Dedifferentiated amniotic fluid mesenchymal stem cell (primary cell): ENCODE results near the gene RRP1.

ENCODE experiments used
- DNase-seq: peaks from one replicate; pipeline ENCODE4 v3.0.0-alpha.2; 2016; ENCODE audit errors: extremely low spot score

RRP1 gene

DNA sequence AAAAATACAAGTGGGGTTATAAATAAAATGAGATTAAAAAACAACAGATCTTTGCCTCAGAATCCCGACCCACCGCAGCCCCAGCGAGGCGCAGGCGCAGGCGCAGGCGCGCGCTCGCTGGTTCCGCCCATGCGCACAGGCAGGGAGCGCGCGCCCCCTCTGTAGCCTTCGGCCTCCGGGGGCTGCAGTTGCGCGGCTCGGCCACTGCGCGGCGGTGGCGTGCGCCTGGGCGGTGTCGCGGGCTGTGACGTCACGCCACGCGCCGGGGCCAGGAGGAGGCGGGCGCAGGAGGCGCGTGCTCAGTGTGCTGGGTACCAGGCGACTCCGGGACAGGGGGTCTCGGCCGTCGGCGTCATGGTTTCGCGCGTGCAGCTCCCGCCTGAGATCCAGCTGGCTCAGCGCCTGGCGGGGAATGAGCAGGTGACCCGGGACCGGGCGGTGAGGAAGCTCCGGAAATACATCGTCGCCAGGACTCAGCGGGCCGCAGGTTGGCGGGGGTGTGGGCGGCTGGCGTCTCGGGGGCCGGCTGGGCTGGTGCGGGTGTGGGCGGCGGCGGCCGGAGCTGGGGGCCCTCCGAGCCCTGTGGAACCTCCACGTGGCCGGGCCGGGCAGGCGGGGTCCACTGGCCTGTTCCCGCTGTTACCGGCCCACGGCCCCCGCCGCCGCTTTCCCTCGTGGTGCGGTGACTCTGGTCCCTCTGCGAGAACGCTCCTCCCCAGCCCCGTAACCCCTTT is at the start of gene RRP1:
Gene RRP1, plus strand, starts transcription at position 302 of the 734 bp plus-strand sequence. Its CDS starts 53 bp downstream, at position 355.
- peak; percentile 71 for DNase-seq

DNA sequence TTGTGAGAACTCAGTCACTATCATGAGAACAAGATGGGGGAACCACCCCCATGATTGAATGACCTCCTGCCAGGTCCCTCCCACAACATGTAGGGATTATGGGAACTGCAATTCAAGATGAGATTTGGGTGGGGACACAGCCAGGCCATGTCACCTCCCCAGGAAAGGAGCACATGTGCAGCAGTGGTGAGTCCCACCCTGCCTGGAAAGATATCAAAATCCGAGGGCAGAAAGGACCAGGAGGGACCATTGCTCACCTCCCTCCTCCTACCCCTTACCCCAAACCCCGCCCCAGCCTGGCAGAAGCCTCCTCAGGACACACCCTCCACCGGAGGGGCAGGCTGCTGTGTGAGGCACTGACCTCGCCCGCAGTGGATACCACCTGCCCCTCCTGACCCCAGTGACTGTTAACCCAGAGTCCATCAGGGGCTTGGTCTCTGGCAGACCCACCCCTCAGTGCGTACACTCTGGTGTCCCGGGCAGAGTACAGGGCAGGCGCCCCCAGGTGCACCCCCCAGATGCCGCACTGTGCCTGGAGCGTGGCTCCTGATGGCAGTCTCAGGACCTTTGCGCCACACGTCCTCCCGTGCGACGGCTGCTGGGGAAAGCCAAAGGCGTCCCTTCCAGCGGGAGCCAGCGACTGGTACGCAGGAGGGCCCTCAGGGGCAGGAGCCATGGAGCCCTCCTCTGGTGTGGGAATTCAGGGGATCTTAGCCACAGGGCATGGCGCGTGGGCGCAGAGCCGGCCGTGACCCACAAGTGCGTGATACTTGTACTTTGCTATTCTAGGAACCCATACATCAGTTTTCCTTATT is 49.5 kb upstream of the RRP1 start:
- no peak for DNase-seq

- no peak for DNase-seq
Observed at GRCh38 chr21:43740497-43741156, 48.8 kb upstream of the RRP1 start.

DNA sequence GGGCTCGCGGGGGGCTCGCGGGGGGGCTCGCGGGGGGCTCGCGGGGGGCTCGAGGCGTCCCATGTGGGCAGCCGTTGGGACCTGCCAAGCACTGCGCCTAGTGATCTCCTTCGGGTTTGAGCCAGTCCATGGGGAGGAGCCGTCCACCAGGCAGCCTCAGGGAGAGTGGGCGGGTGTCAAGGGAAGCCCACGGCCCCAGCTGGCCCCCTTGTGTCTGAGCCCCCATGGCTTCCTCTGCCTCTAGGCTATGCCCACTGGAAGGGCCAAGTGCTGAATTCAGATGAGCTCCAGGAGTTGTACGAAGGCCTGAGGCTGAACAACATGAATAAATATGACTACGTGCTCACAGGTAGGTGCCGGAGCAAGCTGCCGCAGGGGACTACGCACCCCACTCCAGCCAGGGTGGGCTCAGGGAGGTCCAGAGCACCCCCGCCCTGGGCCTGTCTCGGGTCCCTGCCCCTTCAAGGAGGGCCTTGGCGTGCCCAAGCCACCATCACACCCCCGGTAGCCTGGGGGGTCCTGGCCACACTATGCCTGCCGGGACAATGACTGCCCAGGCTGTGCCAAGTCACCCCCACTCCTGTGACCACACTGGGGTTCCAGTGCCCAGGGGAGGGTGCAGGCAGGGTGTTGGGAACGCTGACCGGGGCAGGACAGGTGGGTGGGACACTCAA is 47.8 kb upstream of the RRP1 start:
- no peak for DNase-seq

- DNase-seq = no peak
Observed at GRCh38 chr21:43743947-43744346, 45.4 kb upstream of the RRP1 start.

GRCh38 chr21:43744725-43745124 is 44.7 kb upstream of the RRP1 start:
- DNase-seq = no peak

DNA sequence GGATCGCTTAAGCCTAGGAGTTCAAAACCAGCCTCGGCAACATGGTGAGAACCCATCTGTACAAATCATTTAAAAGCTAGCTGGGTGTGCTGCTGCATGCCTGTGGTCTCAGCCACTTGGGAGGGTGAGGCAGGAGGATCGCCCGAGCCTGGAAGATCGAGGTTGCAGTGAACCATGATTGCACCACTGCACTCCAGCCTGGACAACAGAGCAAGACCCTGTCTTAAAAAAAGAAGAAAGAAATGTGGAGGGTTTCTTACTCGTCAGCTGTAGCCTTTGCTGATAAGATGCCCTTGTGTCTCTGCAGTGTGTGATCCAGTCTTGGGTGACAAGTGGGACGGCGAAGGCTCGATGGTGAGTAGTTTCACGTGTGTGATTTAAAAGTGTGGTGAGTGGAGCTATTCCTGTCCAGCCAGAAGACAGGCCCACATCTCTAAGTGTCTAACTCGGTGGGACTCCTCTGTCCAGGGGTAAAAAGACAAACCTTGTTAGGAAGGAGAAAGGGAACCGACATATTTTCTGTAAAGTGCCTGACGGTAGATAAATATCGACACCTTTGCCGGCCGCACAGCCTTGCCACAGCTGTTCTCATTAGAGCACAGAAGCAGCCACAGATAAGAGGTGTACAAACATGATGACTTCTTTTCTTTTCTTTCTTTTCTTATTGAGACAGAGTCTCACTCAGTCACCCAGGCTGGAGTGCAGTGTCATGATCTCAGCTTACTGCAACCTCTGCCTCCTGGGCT is 43.4 kb upstream of the RRP1 start:
- no peak for DNase-seq

DNA sequence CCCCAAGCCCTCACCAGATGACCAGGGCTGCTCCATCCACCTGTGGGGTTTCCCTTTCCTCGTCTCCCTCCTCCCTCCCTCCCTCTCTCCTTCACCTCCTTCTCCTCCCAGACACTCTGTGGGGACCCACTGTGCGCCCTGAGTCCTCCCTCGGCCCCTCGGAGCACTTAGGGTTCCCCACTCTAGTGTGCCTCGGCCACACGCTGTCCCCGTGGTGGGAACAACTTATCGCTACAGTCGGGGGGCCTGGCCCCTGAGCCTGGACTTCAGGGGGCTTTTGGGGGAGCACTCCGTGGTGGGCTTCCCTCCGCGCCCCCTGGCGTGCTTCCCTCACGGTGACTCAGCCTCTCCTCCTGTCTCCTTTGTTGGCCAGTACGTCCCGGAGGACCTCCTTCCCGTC is 40.8 kb upstream of the RRP1 start:
- no peak for DNase-seq

GRCh38 chr21:43749651-43750262 is 39.6 kb upstream of the RRP1 start:
- DNase-seq = no peak

GRCh38 chr21:43750339-43751033 is 38.9 kb upstream of the RRP1 start:
- DNase-seq = no peak

GRCh38 chr21:43751955-43752591 is 37.3 kb upstream of the RRP1 start:
- DNase-seq = no peak

- no peak for DNase-seq
Observed at GRCh38 chr21:43752758-43753438, 36.5 kb upstream of the RRP1 start.

DNA sequence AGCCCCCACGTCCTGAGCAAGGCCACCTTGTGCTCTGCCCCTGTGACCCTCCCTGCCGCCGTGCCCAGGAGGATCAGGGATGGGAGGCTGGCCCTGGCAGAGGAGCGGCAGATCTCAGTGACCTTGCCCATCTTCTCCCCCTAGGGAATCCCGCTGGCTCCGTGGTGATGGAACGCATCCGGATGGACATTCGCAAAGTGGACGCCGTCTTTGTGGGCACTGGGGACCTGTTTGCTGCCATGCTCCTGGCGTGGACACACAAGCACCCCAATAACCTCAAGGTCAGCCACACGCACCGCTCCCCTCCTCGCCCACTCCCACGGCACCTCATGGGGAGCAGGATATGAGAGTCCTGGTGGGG is 36.0 kb upstream of the RRP1 start:
- no peak for DNase-seq

- DNase-seq = no peak
Observed at GRCh38 chr21:43754948-43755781, 34.2 kb upstream of the RRP1 start.

DNA sequence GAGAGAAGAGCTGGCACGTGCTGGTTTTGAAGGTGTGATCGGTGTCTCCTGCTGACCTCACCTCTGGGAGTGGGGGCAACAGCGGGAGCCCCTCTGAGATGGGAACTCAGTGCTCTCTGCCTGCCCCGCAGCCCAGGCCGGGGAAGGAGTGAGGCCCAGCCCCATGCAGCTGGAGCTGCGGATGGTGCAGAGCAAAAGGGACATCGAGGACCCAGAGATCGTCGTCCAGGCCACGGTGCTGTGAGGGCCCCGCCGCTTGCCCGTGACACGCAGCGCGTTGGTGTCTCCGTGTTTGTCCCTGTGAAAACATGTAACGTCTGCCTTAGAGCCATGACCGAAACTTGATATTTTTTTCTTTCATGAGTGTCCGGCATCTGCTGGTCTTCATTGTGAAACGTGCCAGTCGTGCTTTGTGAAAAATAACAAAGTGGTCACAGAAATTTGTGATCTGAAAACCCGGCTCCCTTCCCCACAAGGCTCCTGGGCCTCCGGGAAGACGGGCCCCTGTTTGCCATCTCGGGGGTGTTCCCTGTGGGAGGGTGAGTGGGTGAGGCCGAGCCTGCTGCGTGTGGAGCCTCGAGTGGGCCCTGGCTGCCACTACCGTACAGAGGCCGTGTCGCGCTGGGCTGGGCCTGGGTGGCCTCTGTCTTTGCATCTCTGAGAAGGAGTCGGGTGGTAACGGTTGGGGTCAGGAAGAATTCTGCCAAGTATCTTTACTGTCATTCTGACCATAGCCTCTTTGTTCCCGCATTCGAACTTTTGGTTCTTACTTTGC is 33.4 kb upstream of the RRP1 start:
- DNase-seq = no peak

DNA sequence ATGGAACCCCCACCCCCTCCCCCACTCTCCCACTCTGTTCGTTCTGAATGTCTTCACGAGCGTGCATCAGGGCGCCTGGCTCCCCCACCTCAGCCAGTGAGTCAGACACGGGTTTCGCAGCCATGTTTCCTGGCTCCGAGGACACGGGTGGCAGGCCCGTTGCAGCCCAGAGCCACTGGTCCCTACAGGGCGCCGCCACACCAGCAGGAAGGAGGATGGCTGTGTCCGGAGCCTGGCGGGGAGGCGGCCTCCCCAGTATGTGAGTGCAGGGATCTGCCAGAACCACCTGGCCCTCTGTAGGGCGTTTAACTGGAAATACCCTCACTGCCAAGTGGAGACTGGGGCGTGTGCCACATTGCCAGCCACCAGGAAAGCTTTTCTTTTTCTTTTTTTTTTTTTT is 31.8 kb upstream of the RRP1 start:
- no peak for DNase-seq

GRCh38 chr21:43758111-43758641 is 31.2 kb upstream of the RRP1 start:
- DNase-seq = peak; percentile 42
